Measurements from ENCODE around the gene SMR3B. TPM values are rescaled to one million over a fixed set of nuclear protein-coding genes. Genes with fewer than 3 reads are reported as not detected.

SMR3B gene
- not detected in 2 replicates for total RNA-seq (2012; rRNA removed)
- not detected in 2 replicates for polyA plus RNA-seq (2012; rRNA removed)
- polyA plus RNA-seq (2012; cell fraction: cytosol; rRNA removed), result not detected in 2 replicates
- polyA plus RNA-seq (2012; cell fraction: nucleus; rRNA removed; ENCODE audit: low replicate concordance), result not detected in 2 replicates
- Bru-seq, nascent RNA, result not detected
- percentile 4 among the genes with signal in this experiment for BruChase-seq, experiment 1, labeled RNA remaining after a 6-hour chase
- BruChase-seq, experiment 2, labeled RNA remaining after a 2-hour chase, result percentile 2 among the genes with signal in this experiment
- long read RNA-seq, result 0 reads

- no TSS peak for BruUV-seq (replicated peaks)
- WGBS, 2 experiments (ENCODE audit: extremely low coverage in 2 of 2, insufficient read length in 1 of 2), result no CpG with 5 or more reads among the region's 5 CpGs
- in situ Hi-C loops (cut with MboI; ENCODE audit: low sequenced_read_pairs), result no loop called here
- Histone ChIP-seq H3K14ac (replicated peaks; ENCODE audit: low read depth, low read length) (no peak within 1 kb of the TSS), H3K4me1 (ENCODE audit: control insufficient read depth, insufficient read depth, low read length) (no peaks in the 10 kb centered on the region), H3K9me1 (ENCODE audit: insufficient read depth, low read length) (no peaks in the 10 kb centered on the region), H3K79me1 (ENCODE audit: low read depth in 1 of 2, low read length in 2 of 2) (no peaks in the 10 kb centered on the region), H3K4me2 (ENCODE audit: low read depth, low read length) (no peak within 1 kb of the TSS), H2BK20ac (ENCODE audit: low read depth, low read length) (no peak within 1 kb of the TSS), H2AFZ (replicated peaks; ENCODE audit: low read length, poor library complexity) (no peak within 1 kb of the TSS), H3K27ac (ENCODE audit: insufficient read depth, low read length) (no peak within 1 kb of the TSS), H3K36me3 (ENCODE audit: control insufficient read depth, insufficient read depth, low read length) (no peaks in the 10 kb centered on the region), H4K5ac (ENCODE audit: low read depth, low read length) (no peak within 1 kb of the TSS), H3K23ac (ENCODE audit: low read depth, low read length) (no peak within 1 kb of the TSS), H3K9me3 (ENCODE audit: control insufficient read depth, insufficient read depth, low read length) (no peaks in the 10 kb centered on the region), H4K8ac (ENCODE audit: low read depth in 2 of 2, low read length in 2 of 2) (no peak within 1 kb of the TSS), H2AK9ac (replicated peaks; ENCODE audit: low read depth, low read length, poor library complexity) (no peak within 1 kb of the TSS), H3K27me3 (ENCODE audit: control insufficient read depth, insufficient read depth, low read length) (no peaks in the 10 kb centered on the region), H3K9ac (ENCODE audit: low read depth, low read length) (no peak within 1 kb of the TSS), H4K91ac (ENCODE audit: insufficient read depth, low read depth, low read length) (no peak within 1 kb of the TSS), H3K18ac (ENCODE audit: low read depth, low read length) (no peak within 1 kb of the TSS), H2BK5ac (ENCODE audit: low read depth, low read length, poor library complexity, severe bottlenecking) (no peak within 1 kb of the TSS), H4K20me1 (ENCODE audit: insufficient read depth, low read length) (no peaks in the 10 kb centered on the region), H3K56ac (ENCODE audit: extremely low read depth, insufficient read depth, low read length) (no peak within 1 kb of the TSS), H2BK15ac (ENCODE audit: low read depth, low read length) (no peak within 1 kb of the TSS), H3K4me3 (ENCODE audit: insufficient read depth, low read depth, low read length) (no peak within 1 kb of the TSS), H2BK120ac (ENCODE audit: low read depth, low read length) (no peak within 1 kb of the TSS), H3K4ac (ENCODE audit: low read depth, low read length) (no peak within 1 kb of the TSS), H2AK5ac (ENCODE audit: low read depth, low read length) (no peak within 1 kb of the TSS)
- no peak for TF ChIP-seq MAFK (IDR thresholded peaks at IDR 0.05; ENCODE audit: low read depth, low read length)
- intact Hi-C loops (cut with micrococcal nuclease), result no loop called here
- no peak for DNase-seq
- ChIA-PET POLR2A (ENCODE audit: unreplicated experiment) (no interaction called here), CTCF (no interaction called here)
- no peak for ATAC-seq (ENCODE audit: low read depth)
- dilution Hi-C loops (cut with HindIII; ENCODE audit: low sequenced_read_pairs, unreplicated experiment), result no loop called here
These were observed at the start of gene SMR3B for GRCh38 chr4:70382691-70383181. Gene SMR3B (plus strand): TSS chr4:70383131. CDS start chr4:70384511, 1,380 bp downstream.
